Measurements from ENCODE around the gene FLG2.
A peak's percentile ranks its signal among the peaks of the same experiment; 100 is the strongest.

Gene FLG2

GRCh38 chr1:152348447-152348846 lies 11.4 kb downstream of the FLG2 start:
- no peak overlapping the region for H3K4me3 ChIP-seq (ENCODE audit: low read depth, low read length)
- peak; percentile 3 for TF ChIP-seq CTCF (IDR thresholded peaks at IDR 0.05; ENCODE audit: insufficient read depth, low read depth, low read length, missing control alignments)
- peak; percentile 5 for DNase-seq (ENCODE audit: low read depth)

GRCh38 chr1:152347116-152347728 lies 12.6 kb downstream of the FLG2 start:
- no peak overlapping the region for H3K4me3 ChIP-seq (ENCODE audit: low read depth, low read length)
- peak; percentile 69 for DNase-seq (ENCODE audit: low read depth)
- TF ChIP-seq CTCF (IDR thresholded peaks at IDR 0.05; ENCODE audit: insufficient read depth, low read depth, low read length, missing control alignments), result peak; percentile 87

GRCh38 chr1:152344438-152344837 lies 15.4 kb downstream of the FLG2 start:
- DNase-seq (ENCODE audit: low read depth), result no peak
- H3K4me3 ChIP-seq (ENCODE audit: low read depth, low read length), result no peak overlapping the region
- TF ChIP-seq CTCF (IDR thresholded peaks at IDR 0.05; ENCODE audit: insufficient read depth, low read depth, low read length, missing control alignments), result no peak

GRCh38 chr1:152343006-152343405 lies 16.8 kb downstream of the FLG2 start:
- H3K4me3 ChIP-seq (ENCODE audit: low read depth, low read length), result no peak overlapping the region
- TF ChIP-seq CTCF (IDR thresholded peaks at IDR 0.05; ENCODE audit: insufficient read depth, low read depth, low read length, missing control alignments), result no peak
- no peak for DNase-seq (ENCODE audit: low read depth)

- no peak for DNase-seq (ENCODE audit: low read depth)
- H3K4me3 ChIP-seq (ENCODE audit: low read depth, low read length), result no peak overlapping the region
- TF ChIP-seq CTCF (IDR thresholded peaks at IDR 0.05; ENCODE audit: insufficient read depth, low read depth, low read length, missing control alignments), result no peak
Observed at GRCh38 chr1:152335399-152335798, 24.4 kb downstream of the FLG2 start.

GRCh38 chr1:152328801-152329391 lies 30.9 kb downstream of the FLG2 start:
- DNase-seq (ENCODE audit: low read depth), result no peak
- no peak overlapping the region for H3K4me3 ChIP-seq (ENCODE audit: low read depth, low read length)
- no peak for TF ChIP-seq CTCF (IDR thresholded peaks at IDR 0.05; ENCODE audit: insufficient read depth, low read depth, low read length, missing control alignments)

GRCh38 chr1:152325111-152325510 lies 34.7 kb downstream of the FLG2 start, which contains the start of gene FLG:
FLG (minus strand) TSS chr1:152325239; CDS start chr1:152315456, 9,783 bp downstream.
- no peak within 1 kb of the TSS for H3K4me3 ChIP-seq (ENCODE audit: low read depth, low read length)
- DNase-seq (ENCODE audit: low read depth), result no peak
- TF ChIP-seq CTCF (IDR thresholded peaks at IDR 0.05; ENCODE audit: insufficient read depth, low read depth, low read length, missing control alignments), result no peak
